NCI-H1105 (cell line): ENCODE measurements around the gene POLD4.

Source experiments
- DNase-seq: peaks from one replicate; lab custom pipeline; 2025; lab: John Stamatoyannopoulos, UW

POLD4 gene

GRCh38 chr11:67387518-67387917, 34.2 kb upstream of the POLD4 start:
- no peak for DNase-seq

DNA sequence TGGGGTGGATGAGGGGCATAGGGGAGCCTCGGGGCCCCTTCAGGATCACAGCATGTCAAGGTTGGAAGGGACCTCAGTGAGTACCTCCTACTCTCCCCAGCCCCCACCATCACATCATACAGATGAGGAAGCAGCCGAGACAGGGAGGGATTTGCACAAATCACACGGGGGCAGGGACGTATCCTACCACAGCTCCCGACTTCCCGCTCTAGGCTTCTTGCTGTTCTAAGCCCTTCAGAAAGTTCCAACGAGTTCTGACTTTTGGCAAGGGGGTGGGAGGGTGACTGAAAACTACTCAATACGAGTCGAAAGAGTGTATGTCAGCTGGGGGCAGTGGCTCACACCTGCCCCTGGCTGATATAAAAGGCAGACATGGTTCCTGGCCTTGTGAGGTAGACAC, 33.7 kb upstream of the POLD4 start:
- no peak for DNase-seq

GRCh38 chr11:67384851-67385366, 31.6 kb upstream of the POLD4 start:
- peak; percentile 44 for DNase-seq

GRCh38 chr11:67382276-67383136, 29.2 kb upstream of the POLD4 start:
- peak; percentile 53 for DNase-seq

DNA sequence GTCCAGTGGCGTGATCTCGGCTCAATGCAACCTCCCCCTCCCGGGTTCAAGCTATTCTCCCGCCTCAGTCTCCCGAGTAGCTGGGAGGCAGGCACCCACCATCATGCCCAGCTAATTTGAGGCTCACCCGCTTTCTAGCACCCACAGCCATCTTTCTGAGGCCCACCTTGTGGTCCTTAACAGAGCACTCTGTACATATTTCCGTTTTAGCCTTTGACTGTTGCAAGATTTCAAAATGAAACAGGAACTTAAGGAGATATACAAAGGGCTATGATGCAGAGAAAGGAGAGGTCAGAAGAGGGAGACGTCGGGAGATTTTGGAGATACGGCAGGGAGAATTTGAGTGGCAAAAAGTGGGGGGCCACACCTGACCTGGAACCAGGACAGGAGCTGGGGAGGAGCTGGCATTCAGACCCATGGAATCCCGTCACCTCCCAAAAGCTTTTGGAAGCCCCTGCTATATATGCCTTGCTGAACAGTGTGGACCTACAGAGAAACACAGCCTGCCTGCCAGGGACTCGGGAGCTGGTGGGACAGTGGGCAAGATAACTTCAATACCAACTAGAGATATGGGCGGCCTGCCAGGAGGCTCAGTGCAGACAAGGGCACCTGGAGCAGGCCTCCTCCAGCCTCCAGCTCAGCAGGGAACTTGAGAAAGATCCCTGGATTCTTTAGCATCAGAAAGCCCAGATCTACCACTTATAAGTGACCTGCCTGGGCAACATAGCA, 28.1 kb upstream of the POLD4 start:
- DNase-seq = no peak

DNA sequence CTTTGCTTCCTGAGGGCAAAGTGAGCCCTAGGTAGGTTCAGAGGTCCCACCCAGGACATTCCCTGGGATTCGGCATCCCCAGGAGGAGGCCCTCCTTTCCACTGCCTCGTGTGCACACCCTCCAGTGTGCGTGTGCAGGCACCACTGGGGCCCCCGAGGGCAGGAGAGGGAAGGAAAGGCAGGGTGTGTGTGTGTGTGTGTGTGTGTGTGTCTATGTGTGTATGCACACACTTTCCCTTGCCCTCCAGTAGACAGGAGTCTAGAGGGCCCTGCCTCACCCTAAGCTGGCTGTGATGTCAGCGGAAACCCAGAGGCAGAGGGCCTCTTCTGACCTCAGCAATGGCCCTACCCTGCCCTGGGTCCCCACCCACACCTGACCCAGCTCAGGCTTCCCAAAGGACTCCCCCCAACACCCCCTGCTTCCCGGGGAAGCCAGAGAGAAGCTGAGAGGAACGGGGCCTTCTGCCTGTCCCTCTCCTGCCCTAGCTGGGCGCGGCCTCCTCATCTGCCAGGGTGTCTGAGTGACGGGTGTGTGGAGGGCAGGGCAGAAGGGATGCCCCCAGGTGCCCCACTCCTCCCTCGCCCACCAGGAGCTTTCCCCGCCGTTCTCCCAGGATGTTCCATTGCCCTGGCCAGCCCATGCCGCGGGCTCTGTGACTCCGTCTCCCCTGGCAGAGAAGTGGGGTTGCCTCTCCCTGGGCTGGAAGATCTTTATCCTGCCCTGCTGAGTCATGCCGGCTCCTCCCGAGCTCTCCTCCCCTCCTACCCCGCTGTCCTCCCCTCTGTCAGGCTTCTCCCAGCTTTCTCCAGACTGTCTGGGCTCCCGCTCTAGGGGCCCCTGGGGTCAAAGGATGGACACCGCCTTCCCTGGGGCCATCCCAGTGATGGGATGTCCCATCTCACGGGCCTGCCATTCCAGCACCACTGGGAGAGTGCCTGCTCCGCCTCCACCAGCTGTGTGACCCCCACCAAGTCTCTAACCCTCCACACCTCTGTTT, 26.0 kb upstream of the POLD4 start:
- no peak for DNase-seq

DNA sequence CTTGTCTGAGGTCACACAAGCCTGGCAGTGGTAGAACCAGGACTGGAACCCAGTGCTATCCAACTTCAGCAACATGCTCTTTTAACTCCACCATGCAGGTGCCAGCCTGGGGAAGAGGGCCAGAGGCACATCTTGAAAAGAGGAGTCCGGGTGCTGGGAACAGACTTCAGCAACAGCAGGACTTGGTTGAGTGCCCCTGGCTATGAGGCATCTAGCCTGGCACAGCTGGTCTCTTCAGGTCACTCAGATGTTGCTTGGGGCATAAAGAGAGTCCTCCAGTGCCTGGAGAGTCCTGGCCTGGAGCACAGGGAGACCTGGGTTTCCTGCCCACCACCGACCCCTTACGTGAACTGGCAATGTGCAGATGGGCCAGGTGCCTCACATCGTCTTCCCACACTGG, 25.2 kb upstream of the POLD4 start:
- DNase-seq = no peak

DNA sequence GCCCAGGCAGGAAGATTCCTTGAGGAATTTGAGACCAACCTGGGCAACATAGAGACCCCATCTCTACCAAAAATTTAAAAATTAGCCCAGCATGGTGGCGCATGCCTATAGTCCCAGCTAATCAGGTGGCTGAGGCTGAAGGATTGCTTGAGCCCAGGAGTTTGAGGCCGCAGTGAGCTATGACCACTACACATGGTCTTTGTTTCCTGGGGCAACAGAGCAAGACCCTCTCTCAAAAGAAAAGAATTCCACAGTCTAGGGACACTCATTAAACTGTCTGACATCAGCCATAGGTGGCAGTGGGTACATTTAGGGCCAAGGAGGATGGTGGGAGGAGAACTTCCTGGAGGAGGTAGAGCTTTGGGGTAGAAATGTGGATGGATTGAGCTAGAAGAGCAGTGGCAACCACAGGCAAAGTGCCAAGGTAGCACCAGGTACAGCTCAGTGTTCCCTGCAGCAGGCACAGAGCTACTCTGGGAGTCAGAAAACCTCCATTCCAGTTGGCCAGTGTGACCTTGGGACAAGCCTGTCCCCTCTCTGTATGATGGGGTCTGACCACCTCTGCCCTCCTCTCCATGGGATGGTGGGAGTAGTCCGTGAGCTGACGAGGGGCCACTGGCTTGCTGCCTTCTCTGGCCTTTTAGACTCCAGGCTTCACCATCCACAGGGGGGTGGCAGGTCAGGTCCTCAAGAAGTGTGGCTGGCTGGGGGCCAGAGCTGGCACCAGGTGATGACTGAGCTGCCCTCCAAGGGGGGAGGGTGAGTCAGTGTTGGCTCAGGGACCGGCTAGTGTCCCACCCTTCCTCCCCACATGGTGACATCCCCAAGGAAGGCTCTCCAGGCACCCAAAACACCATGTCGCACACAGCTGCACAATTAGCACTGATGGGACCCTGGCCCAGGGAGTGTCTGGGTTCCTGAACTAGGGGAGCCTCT, 23.8 kb upstream of the POLD4 start:
- DNase-seq = no peak

- no peak for DNase-seq
Observed at GRCh38 chr11:67376063-67376820, 22.9 kb upstream of the POLD4 start.

DNA sequence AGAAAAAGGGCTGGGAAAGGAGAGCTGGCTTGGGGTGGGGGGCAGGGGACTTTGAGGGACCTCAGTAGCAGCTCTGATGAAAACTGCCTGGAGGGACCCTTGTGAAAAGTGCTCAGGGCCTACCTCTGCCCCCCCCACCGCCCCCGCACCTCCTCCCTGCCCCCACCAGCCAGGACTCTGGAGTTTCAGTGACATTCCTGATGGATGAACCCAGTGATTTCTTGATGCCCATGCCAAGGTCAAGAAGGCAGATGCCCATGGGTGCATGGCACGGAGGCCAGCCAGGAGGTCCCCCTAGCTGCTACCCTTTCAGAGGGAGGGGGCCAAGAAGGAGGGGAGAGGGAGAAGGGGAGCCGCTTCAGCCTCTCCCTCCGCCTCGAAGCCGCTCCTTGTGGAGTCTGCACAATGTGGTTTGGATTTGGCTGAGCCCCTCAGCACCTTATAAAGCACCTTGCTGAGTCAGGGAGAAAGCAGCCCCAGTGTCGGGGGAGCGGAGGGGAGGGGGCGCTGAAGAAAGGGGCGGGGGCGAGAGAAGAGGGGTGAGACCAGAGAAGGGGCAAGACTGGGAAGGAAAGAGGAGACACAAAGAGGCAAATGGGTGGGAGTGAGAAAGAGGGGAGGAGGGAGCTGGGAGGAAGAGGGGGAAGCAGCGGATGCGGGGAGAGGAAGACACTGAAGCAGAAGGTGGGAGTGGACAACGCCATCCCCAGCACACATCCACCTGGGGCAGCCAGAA, 22.1 kb upstream of the POLD4 start:
- no peak for DNase-seq

GRCh38 chr11:67374571-67375281, 21.4 kb upstream of the POLD4 start:
- no peak for DNase-seq

DNA sequence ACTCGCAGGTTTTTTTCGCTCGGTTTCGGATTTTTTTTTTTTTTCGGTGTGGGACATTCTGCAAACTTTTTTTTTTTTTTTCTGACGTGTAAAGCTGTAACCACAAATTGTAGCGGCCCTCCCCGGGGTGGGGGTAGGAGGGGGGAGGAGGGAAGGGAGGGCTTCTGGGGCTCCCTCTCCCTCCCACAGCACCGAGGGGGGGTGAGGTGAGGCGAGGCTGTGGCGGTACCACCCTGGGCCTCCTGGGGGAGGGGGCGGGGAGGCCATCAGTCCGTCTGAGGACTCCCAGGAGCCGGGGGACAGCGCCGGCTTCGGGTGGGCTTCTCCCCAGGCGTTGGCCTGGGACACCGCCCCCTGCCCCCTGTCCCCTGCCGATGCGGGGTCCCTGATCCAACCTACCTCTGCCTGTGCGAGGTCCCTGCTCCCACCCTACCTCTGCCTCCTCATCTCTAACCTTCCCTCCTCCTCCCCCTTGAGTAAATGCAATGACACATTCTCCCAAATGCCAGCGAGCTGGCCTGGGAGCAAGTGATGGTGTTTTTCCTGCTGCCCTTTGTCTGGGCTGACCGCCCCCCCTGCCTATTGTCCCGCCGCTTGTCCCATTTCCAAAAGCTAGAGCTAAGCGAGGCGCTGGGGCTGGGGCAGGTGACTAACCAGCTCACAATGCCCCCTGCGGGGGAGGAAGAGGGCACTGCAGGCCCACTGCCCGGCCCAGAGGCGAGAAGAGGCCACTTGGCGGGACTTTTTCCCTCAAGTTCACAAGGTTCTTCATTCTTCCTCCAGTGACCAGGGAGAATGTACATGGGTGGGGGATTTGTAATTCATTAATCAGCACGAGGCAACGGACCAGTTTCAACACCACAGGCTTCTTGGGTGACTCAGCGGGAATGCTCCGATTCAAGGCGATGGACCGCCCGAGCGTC, 20.6 kb upstream of the POLD4 start:
- no peak for DNase-seq

GRCh38 chr11:67372993-67373647, 19.8 kb upstream of the POLD4 start, which contains the start of gene CLCF1:
CLCF1 (minus strand) TSS chr11:67373598; CDS start chr11:67373539, 59 bp downstream.
- peak; percentile 12 for DNase-seq

GRCh38 chr11:67372321-67372992, 19.1 kb upstream of the POLD4 start:
- no peak for DNase-seq

DNA sequence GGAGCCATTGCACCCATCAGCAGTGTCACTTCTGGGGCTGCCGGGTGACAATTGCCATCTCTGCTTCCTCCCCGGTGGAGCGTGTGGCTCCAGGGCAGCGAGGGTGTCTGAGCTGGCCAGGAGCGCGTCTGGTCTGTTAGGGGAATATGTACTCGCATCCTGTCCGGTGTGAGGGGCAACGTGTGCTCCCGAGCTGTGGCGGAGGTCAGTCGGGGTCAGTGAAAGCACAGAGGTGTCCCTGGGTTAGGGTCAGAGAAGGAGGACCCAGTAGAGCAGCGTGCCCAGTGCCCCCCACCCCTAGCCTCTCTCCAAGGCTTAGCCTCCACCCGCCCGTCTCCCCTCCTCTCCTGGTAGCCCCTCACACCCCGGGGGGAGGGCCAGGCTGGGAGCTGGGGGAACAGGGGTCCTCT, 18.6 kb upstream of the POLD4 start:
- DNase-seq = no peak

- no peak for DNase-seq
Observed at GRCh38 chr11:67371189-67371910, 18.0 kb upstream of the POLD4 start.
